GM20000 (cell line): ENCODE measurements around the gene LYSMD2.

ENCODE experiments used
- DNase-seq: peaks from one replicate; pipeline ENCODE4 v3.0.0; 2012; ENCODE audit warnings: low spot score
- CTCF ChIP-seq: IDR thresholded peaks from 2 replicates; pipeline ENCODE4 v1.5.1; 2012; ENCODE audit warnings: mild to moderate bottlenecking, control low read depth; ENCODE audit errors: extremely low read depth, missing control alignments

The LYSMD2 gene

GRCh38 chr15:51706291-51706690 lies 31.2 kb downstream of the LYSMD2 start:
- TF ChIP-seq CTCF, result no peak
- DNase-seq, result no peak

- no peak for TF ChIP-seq CTCF
- no peak for DNase-seq
Observed at GRCh38 chr15:51702710-51703109, 34.7 kb downstream of the LYSMD2 start.

GRCh38 chr15:51699373-51699772 lies 38.1 kb downstream of the LYSMD2 start:
- no peak for TF ChIP-seq CTCF
- DNase-seq, result no peak

GRCh38 chr15:51697163-51697562 lies 40.3 kb downstream of the LYSMD2 start:
- no peak for TF ChIP-seq CTCF

GRCh38 chr15:51696566-51696965 lies 40.9 kb downstream of the LYSMD2 start:
- DNase-seq, result no peak
- TF ChIP-seq CTCF, result no peak

More at GRCh38 chr15:51697163-51697562, 40.3 kb downstream of the LYSMD2 start:
- DNase-seq, result no peak

GRCh38 chr15:51692154-51692553 lies 45.3 kb downstream of the LYSMD2 start:
- no peak for DNase-seq
- TF ChIP-seq CTCF, result no peak

DNA sequence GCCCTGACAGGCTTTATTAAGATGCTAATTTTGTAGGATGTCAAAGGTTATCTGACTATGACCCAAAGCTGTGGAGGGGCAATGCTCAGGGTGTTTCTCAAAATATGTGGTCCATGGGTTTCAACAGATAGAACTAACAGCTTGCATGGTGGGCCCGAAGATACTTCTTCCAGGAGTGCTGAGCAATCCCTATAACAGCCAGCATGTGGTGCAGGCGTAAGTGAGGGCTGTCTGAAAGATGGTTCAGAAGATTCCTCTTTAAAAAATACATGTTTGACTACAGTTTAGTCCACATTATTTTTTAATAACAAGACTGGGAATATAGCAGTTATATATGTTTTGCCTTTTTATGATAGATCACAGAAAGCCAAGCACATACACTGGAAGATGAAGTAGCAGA lies 48.6 kb downstream of the LYSMD2 start:
- no peak for DNase-seq
- no peak for TF ChIP-seq CTCF

DNA sequence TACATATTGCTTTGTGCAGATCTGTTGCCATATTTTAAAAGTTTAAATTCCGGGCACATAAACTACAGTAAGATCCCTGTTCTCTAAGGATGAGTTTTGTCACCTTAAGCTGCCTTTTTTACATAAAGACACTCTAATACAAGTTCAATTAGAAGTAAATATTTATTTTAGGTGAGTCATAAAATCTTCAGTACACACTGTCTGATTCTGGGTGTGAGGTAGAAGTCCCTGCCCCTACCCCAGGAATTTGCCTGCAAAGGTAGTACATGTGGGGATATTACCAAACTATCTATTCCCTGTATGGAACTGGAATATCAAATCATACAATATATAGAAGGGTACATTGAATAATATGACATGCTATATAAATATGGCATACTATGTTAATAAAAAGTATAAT lies 49.9 kb downstream of the LYSMD2 start:
- no peak for TF ChIP-seq CTCF
- no peak for DNase-seq
